Hematopoietic multipotent progenitor cell treated with erythropoietin and hydrocortisone succinate and interleukin-3 and kit ligand, for 6 days (in vitro differentiated cells): Measurements from ENCODE around the gene AEBP1.
A peak's percentile ranks its signal among the peaks of the same experiment; 100 is the strongest.

Experiments
- DNase-seq: peaks from one replicate; pipeline ENCODE4 v3.0.0-alpha.2; 2015

The AEBP1 gene

GRCh38 chr7:44103923-44104859 lies at the start of gene AEBP1:
Gene AEBP1, plus strand, starts transcription at chr7:44104345. Its CDS starts 321 bp downstream, at chr7:44104666.
- peak; percentile 43 for DNase-seq

GRCh38 chr7:44056681-44057080 lies 47.5 kb upstream of the AEBP1 start:
- no peak for DNase-seq

GRCh38 chr7:44057181-44057848 lies 46.8 kb upstream of the AEBP1 start:
- no peak for DNase-seq

GRCh38 chr7:44057849-44058758 lies 46.0 kb upstream of the AEBP1 start:
- no peak for DNase-seq

- no peak for DNase-seq
These were observed 45.4 kb upstream of the AEBP1 start for GRCh38 chr7:44058759-44059218.

GRCh38 chr7:44059219-44060090 lies 44.7 kb upstream of the AEBP1 start:
- DNase-seq, result no peak

- no peak for DNase-seq
These were observed 43.8 kb upstream of the AEBP1 start for GRCh38 chr7:44060091-44060947.

GRCh38 chr7:44060948-44061644 lies 43.0 kb upstream of the AEBP1 start:
- DNase-seq, result no peak

GRCh38 chr7:44061645-44062179 lies 42.4 kb upstream of the AEBP1 start:
- no peak for DNase-seq

GRCh38 chr7:44062180-44062902 lies 41.8 kb upstream of the AEBP1 start:
- DNase-seq, result no peak

GRCh38 chr7:44062903-44063295 lies 41.2 kb upstream of the AEBP1 start:
- DNase-seq, result no peak

- no peak for DNase-seq
These were observed 40.6 kb upstream of the AEBP1 start for GRCh38 chr7:44063547-44063893.

GRCh38 chr7:44063894-44064651 lies 40.1 kb upstream of the AEBP1 start:
- no peak for DNase-seq

GRCh38 chr7:44064791-44065430 lies 39.2 kb upstream of the AEBP1 start:
- no peak for DNase-seq

- peak; percentile 59 for DNase-seq
These were observed 38.6 kb upstream of the AEBP1 start, which contains the start of gene PGAM2 for GRCh38 chr7:44065431-44066110. Gene PGAM2, minus strand, starts transcription at chr7:44065567. Its CDS starts 38 bp downstream, at chr7:44065529.

GRCh38 chr7:44066111-44066460 lies 38.1 kb upstream of the AEBP1 start:
- DNase-seq, result no peak

GRCh38 chr7:44066494-44067063 lies 37.6 kb upstream of the AEBP1 start:
- DNase-seq, result no peak
